ENCODE results near the gene THEMIS2.
A peak's percentile ranks its signal among the peaks of the same experiment; 100 is the strongest.

The THEMIS2 gene

DNA sequence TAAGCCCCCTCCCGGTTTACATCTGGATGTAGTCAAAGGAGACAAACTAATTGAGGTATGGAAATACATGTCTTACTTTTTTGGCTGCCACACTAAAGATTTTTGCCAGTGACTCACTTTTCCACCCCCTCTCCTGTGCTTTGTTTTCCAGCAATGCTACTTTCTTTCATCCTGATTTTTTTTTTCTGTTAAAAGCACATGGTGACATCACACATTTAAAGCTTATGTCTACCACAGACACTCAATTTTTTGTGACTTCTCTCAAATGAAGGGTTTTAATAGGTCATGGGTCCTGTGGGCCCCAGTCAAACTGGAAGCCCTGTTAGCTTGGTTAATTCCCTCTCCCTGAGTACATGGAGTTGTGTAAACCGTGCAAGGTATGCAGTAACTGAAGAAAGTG is 39.6 kb upstream of the THEMIS2 start:
- peak; percentile 72 for DNase-seq (ENCODE audit: low read depth)
- no peak for TF ChIP-seq CTCF (conservative IDR thresholded peaks at IDR 0.05; ENCODE audit: control insufficient read depth, insufficient read depth, low read depth, low read length)
- H3K4me3 ChIP-seq (ENCODE audit: control insufficient read depth, low read depth, low read length): no peak overlapping the region

DNA sequence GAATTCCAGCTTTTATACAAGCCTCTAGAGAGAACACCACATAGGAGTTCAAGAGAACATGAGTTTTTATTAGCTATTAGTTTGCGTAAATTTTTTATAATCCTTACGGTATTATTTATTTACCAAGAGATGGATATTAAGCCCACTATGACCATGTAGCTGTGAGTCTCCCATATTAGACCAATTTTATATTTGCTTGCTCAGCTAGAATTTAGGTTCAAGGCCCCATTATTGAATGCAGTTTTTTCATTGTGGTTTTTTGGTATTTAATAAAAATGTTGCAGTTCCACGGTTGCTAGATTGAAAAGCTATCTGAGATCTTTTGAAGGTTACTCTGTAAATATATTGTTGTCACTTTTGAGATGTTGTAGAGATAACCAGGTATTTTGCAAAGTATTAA is 38.9 kb upstream of the THEMIS2 start:
- TF ChIP-seq CTCF (conservative IDR thresholded peaks at IDR 0.05; ENCODE audit: control insufficient read depth, insufficient read depth, low read depth, low read length): no peak
- H3K4me3 ChIP-seq (ENCODE audit: control insufficient read depth, low read depth, low read length): no peak overlapping the region
- no peak for DNase-seq (ENCODE audit: low read depth)

GRCh38 chr1:27835046-27835445 is 37.3 kb upstream of the THEMIS2 start:
- H3K4me3 ChIP-seq (ENCODE audit: control insufficient read depth, low read depth, low read length): no peak overlapping the region
- DNase-seq (ENCODE audit: low read depth): no peak
- TF ChIP-seq CTCF (conservative IDR thresholded peaks at IDR 0.05; ENCODE audit: control insufficient read depth, insufficient read depth, low read depth, low read length): no peak

- TF ChIP-seq CTCF (conservative IDR thresholded peaks at IDR 0.05; ENCODE audit: control insufficient read depth, insufficient read depth, low read depth, low read length): no peak
- no peak for DNase-seq (ENCODE audit: low read depth)
- H3K4me3 ChIP-seq (ENCODE audit: control insufficient read depth, low read depth, low read length): no peak overlapping the region
These were observed 36.8 kb upstream of the THEMIS2 start for GRCh38 chr1:27835501-27835900.

GRCh38 chr1:27849951-27850350 is 22.4 kb upstream of the THEMIS2 start:
- TF ChIP-seq CTCF (conservative IDR thresholded peaks at IDR 0.05; ENCODE audit: control insufficient read depth, insufficient read depth, low read depth, low read length): no peak
- no peak overlapping the region for H3K4me3 ChIP-seq (ENCODE audit: control insufficient read depth, low read depth, low read length)
- DNase-seq (ENCODE audit: low read depth): no peak

DNA sequence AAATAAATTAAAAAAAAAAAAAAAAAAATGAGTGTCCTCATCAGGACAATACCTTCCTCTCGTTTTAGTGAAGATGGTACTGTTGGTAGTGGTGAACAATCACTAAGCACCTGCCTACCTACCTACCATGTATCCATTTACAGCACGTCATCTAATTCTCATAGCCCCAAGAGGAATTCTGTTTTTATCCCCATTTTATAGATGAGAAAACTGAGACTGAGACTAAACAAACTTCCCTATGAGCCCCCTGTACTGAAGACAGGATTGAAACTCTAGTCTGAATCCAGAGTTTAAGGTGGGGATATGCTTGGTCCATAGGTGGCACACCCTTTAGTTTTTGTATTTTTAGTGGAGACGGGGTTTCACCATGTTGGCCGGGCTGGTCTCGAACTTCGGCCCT is 17.3 kb upstream of the THEMIS2 start:
- no peak for TF ChIP-seq CTCF (conservative IDR thresholded peaks at IDR 0.05; ENCODE audit: control insufficient read depth, insufficient read depth, low read depth, low read length)
- H3K4me3 ChIP-seq (ENCODE audit: control insufficient read depth, low read depth, low read length): no peak overlapping the region
- DNase-seq (ENCODE audit: low read depth): no peak
